Heart left ventricle (tissue), 16 donors: ENCODE results near the gene THADA. TPM values are rescaled to one million over a fixed set of nuclear protein-coding genes. Genes with fewer than 3 reads are reported as not detected.

Experiments
- ATAC-seq, 4 donors: fragments of 200-7000 bp; cut with Tn5 transposase; one replicate each; pipeline ENCODE4 v1.9.1; 2020 to 2022; ENCODE audit warnings: moderate library complexity in 4 of 4, mild to moderate bottlenecking in 3 of 4, moderate number of reproducible peaks in 1 of 4
- DNase-seq, 5 donors: peaks; one replicate each; pipeline ENCODE4 v3.0.0-alpha.2; 2020
- H3K27ac ChIP-seq, 12 donors: fragments of 200-600 bp; sonication (generic) in 4 of 12; one replicate each; pipeline versions ENCODE4 v1.5.0 to v1.8.0; 2016 to 2022; ENCODE audit warnings: mild to moderate bottlenecking in 2 of 12
- H3K27me3 ChIP-seq, 9 donors: fragments of 200-600 bp; sonication (generic) in 2 of 9; one replicate each; pipeline versions ENCODE4 v1.5.1 to v1.8.0; 2016 to 2022; ENCODE audit warnings: mild to moderate bottlenecking in 3 of 9
- H3K36me3 ChIP-seq, 9 donors: fragments of 200-600 bp; sonication (generic) in 2 of 9; one replicate each; pipeline versions ENCODE4 v1.5.0 to v1.8.0; 2018 to 2022; ENCODE audit warnings: mild to moderate bottlenecking in 2 of 9
- H3K4me1 ChIP-seq, 12 donors: fragments of 200-600 bp; sonication (generic) in 4 of 12; one replicate each; pipeline versions ENCODE4 v1.5.0 to v1.8.0; 2016 to 2022; ENCODE audit warnings: mild to moderate bottlenecking in 3 of 12
- H3K4me3 ChIP-seq, 12 donors: fragments of 200-600 bp; sonication (generic) in 4 of 12; one replicate each; pipeline versions ENCODE4 v1.5.0 to v1.8.0; 2017 to 2022; ENCODE audit warnings: mild to moderate bottlenecking in 9 of 12, moderate library complexity in 4 of 12
- H3K9me3 ChIP-seq, 12 donors: fragments of 200-600 bp; sonication (generic) in 4 of 12; one replicate each; pipeline versions ENCODE4 v1.5.0 to v1.8.0; 2016 to 2022; ENCODE audit warnings: mild to moderate bottlenecking in 1 of 12
- CTCF ChIP-seq, 12 donors: fragments of 200-600 bp; sonication (generic) in 4 of 12; IDR thresholded peaks; one replicate each; pipeline versions ENCODE4 v1.5.0 to v1.8.0; 2018 to 2022; ENCODE audit warnings: antibody characterized with exemption in 12 of 12, mild to moderate bottlenecking in 5 of 12
- POLR2A ChIP-seq, 2 donors: fragments of 450-650 bp; IDR thresholded peaks; one replicate each; pipeline ENCODE4 v1.6.1; 2017; ENCODE audit warnings: antibody characterized with exemption in 2 of 2, mild to moderate bottlenecking in 2 of 2, moderate library complexity in 2 of 2
- WGBS, 4 donors: extraction: QIAGEN DNeasy Blood & Tissue Kit in 2 of 4; methylation state at CpG; one replicate each; pipeline versions ENCODE4 v1.1.5 to v1.1.7; 2013 to 2018; 5-methylcytosine and 5-hydroxymethylcytosine counted together
- intact Hi-C, 10 donors: fragments of 100-400 bp; cut with DNase I; formaldehyde crosslinking; loops; one replicate each; pipeline versions ENCODE4 v1.11.1 to v1.14.2; 2022
- polyA plus RNA-seq, 2 donors: library from polyadenylated mRNA; stranded (reverse); fragments of 200-250 nt; gene quantifications; one replicate each; pipeline ENCODE4 v1.2.3, GENCODE V29; 2013
- total RNA-seq, 9 donors: library from RNA; depleted of rRNA in 2 of 9; stranded (reverse); fragments of >200 nt in 2 of 9; fragmentation: NEBNext Ultra II Directional in 3 of 9; extraction: Animal tissue kit (Norgen Biotek cat#: 25700) in 3 of 9; gene quantifications; one replicate each; pipeline versions ENCODE4 v1.1.0 to v1.2.4, GENCODE V29; 2016 to 2023
- donor health status: ischemic (EF 13 %, LVEDD 7.1; RV severe dilation, severe dysfunction).
- donor health status: healthy with polysubstance abuse.
- donor health status: DM: no; HTN: yes; CAD: no.
- donor health status: DM: no; HTN: no; CAD: no.
- donor health status: ischemic (EF 25% LVEDD 6.9; RV normal size, moderate dysfunction).
- donor health status: ischemic (EF 25% LVEDD 5.7; RV mildly dilated, moderate dysfunction).
- donor health status: healthy.
- donor health status: DM: yes; HTN: yes; CAD: no.
- donor health status: ischemic (EF 35%, LVEDD 5.7; RV mildly dilated, moderate dysfunction).
- donor health status: nonischemic (EF 11% LVEDD 7.7; RV severe dilation, severe dysfunction).
- donor health status: DM: yes; HTN: yes; CAD: no.
- donor health status: PGD.
- donor health status: ischemic (EF 29% LVEDD 5.4; RV normal size, mild dysfunction).
- donor health status: nonischemic (EF 23%, LVEDD 6.1; RV moderate dilation, normal function).

The THADA gene
- total and polyA plus RNA-seq, 11 donors = 6.8 to 21.4 (median 13.0) TPM

DNA sequence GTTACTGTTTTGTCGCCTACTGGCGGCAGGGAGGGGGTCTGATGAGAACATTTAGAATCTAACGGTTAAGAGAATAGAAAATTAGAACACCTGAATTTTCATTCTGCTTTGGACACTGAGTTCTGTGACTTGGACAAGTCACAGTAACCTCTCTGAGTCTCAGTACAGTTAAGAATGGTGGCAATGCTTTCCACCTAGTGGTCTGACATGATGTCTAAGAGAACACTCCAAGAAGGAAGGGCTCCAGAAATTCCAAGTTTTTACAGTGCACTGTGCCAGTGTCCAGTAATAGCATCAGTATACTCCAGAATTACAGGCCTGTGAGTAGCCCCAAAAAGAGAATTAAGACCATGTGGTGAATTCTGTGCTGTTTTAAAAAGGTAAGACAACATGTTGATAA is 195.3 kb downstream of the THADA start:
- ATAC-seq = peak in 3 of 4 donors; percentile 27 to 35 (median 32)
- intact Hi-C loops = loop anchor here in 2 of 10 donors (5.0 to 10.0 kb wide), 2 partner anchors 56 to 77 kb away; no protein-coding TSS in a partner anchor
- H3K27ac ChIP-seq = peak overlapping the region in 5 of 12 donors; percentile 20 to 71 (median 51)

GRCh38 chr2:43399515-43400264 is 196.1 kb downstream of the THADA start:
- intact Hi-C loops = loop anchor here in 2 of 10 donors (5.0 to 10.0 kb wide), 2 partner anchors 55 to 78 kb away; no protein-coding TSS in a partner anchor
- DNase-seq (no peak), ATAC-seq (peak; percentile 21 to 82 (median 62))
- TF ChIP-seq POLR2A (IDR thresholded peaks at IDR 0.05) = no peak
- TF ChIP-seq CTCF (IDR thresholded peaks at IDR 0.05) = no peak
- Histone ChIP-seq H3K36me3 (peaks cover 0 to 23% (median 13%) of the 10 kb centered on the region in 9 donors), H3K27me3 (no peaks in the 10 kb centered on the region), H3K27ac (peak overlapping the region in 9 of 12 donors; percentile 1 to 71 (median 51)), H3K9me3 (no peaks in the 10 kb centered on the region), H3K4me1 (peaks cover 0 to 25% (median 18%) of the 10 kb centered on the region in 12 donors), H3K4me3 (no peak overlapping the region)
- WGBS, 4 donors = 44 to 60% (median 53%) methylated on average over 4 of the region's 4 CpGs

More for the DNA sequence above, 195.3 kb downstream of the THADA start:
- Histone ChIP-seq H3K4me1 (peaks cover 0 to 27% (median 19%) of the 10 kb centered on the region in 12 donors), H3K27me3 (no peaks in the 10 kb centered on the region), H3K36me3 (peaks cover 0 to 22% (median 12%) of the 10 kb centered on the region in 9 donors), H3K4me3 (no peak overlapping the region), H3K9me3 (no peaks in the 10 kb centered on the region)
- no peak for DNase-seq
- TF ChIP-seq POLR2A (IDR thresholded peaks at IDR 0.05) (no peak), CTCF (IDR thresholded peaks at IDR 0.05) (peak in 5 of 12 donors; percentile 11 to 34 (median 18))
- 91 to 97% (median 95%) methylated on average over 3 of the region's 3 CpGs for WGBS, 4 donors

GRCh38 chr2:43399098-43399497 is 196.7 kb downstream of the THADA start:
- peaks cover 0 to 23% (median 13%) of the 10 kb centered on the region in 9 donors for H3K36me3 ChIP-seq
- no peaks in the 10 kb centered on the region for H3K9me3 ChIP-seq
- TF ChIP-seq CTCF (IDR thresholded peaks at IDR 0.05) (no peak), POLR2A (IDR thresholded peaks at IDR 0.05) (no peak)
- H3K27ac ChIP-seq = peak overlapping the region in 6 of 12 donors; percentile 1 to 71 (median 54)
- H3K27me3 ChIP-seq = no peaks in the 10 kb centered on the region
- WGBS, 4 donors = 95 to 97% (median 96%) methylated on average over 2 of the region's 2 CpGs
- ATAC-seq = no peak
- intact Hi-C loops = no loop called here
- peaks cover 0 to 25% (median 18%) of the 10 kb centered on the region in 12 donors for H3K4me1 ChIP-seq
- DNase-seq = no peak
- H3K4me3 ChIP-seq = no peak overlapping the region

DNA sequence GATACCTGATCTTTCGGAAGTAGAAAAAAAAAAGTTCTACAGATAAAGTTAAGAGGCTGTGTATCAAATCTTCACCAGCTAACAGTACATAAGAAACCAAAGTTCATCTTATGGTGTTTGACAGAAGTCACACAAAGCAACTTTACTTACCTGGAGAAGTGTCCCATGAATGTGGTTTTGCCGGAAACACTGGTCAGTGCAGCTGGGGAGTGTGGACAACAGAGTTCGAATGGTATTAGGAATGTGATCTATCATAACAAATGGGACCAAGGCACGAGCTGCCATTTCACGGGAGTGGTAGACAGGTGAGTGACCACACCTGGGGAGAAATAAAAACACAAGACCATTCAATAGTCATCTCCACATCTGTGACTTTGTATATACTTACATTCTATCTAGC is 198.0 kb downstream of the THADA start:
- Histone ChIP-seq H3K27ac (peak overlapping the region in 1 of 12 donors; percentile 71), H3K9me3 (no peaks in the 10 kb centered on the region), H3K27me3 (no peaks in the 10 kb centered on the region), H3K4me1 (peaks cover 0 to 25% (median 18%) of the 10 kb centered on the region in 12 donors), H3K36me3 (peaks cover 0 to 23% (median 13%) of the 10 kb centered on the region in 9 donors), H3K4me3 (no peak overlapping the region)
- no peak for TF ChIP-seq POLR2A (IDR thresholded peaks at IDR 0.05)
- TF ChIP-seq CTCF (IDR thresholded peaks at IDR 0.05) = no peak
- no peak for ATAC-seq
- intact Hi-C loops = no loop called here
- 96 to 98% (median 97%) methylated on average over 5 of the region's 5 CpGs for WGBS, 4 donors
- DNase-seq = no peak
